GM13977 (cell line): ENCODE measurements around the gene ZSWIM4.

Experiments
- DNase-seq: peaks from one replicate; pipeline ENCODE4 v3.0.0; 2012; ENCODE audit warnings: low spot score
- CTCF ChIP-seq: IDR thresholded peaks from 2 replicates; pipeline ENCODE4 v1.5.1; 2012; ENCODE audit warnings: mild to moderate bottlenecking, control low read depth; ENCODE audit not compliant: insufficient read depth; ENCODE audit errors: extremely low read depth, missing control alignments
- in situ Hi-C: fragments of 300-500 bp; cut with MboI; formaldehyde crosslinking; loops from one replicate; pipeline ENCODE4 v1.12.0; 2022; ENCODE audit warnings: low sequenced_read_pairs, low pct_unique_long_range_greater_than_20kb, mixed read lengths, inconsistent platforms; ENCODE audit not compliant: unreplicated experiment

Gene ZSWIM4

GRCh38 chr19:13764821-13765394 lies 30.3 kb upstream of the ZSWIM4 start:
- peak; percentile 70 for DNase-seq
- in situ Hi-C loops: no loop called here
- TF ChIP-seq CTCF: no peak

- no peak for TF ChIP-seq CTCF
- DNase-seq: no peak
- in situ Hi-C loops: no loop called here
Measured at GRCh38 chr19:13765395-13766094, 29.7 kb upstream of the ZSWIM4 start.

- in situ Hi-C loops: no loop called here
- TF ChIP-seq CTCF: no peak
- DNase-seq: no peak
Measured at GRCh38 chr19:13766095-13766481, 29.2 kb upstream of the ZSWIM4 start.

- in situ Hi-C loops: no loop called here
- no peak for DNase-seq
- TF ChIP-seq CTCF: no peak
Measured at GRCh38 chr19:13768510-13768909, 26.7 kb upstream of the ZSWIM4 start.

GRCh38 chr19:13770013-13770635 lies 25.1 kb upstream of the ZSWIM4 start:
- DNase-seq: no peak
- TF ChIP-seq CTCF: no peak
- in situ Hi-C loops: no loop called here

- in situ Hi-C loops: no loop called here
- TF ChIP-seq CTCF: no peak
- peak; percentile 93 for DNase-seq
Measured at GRCh38 chr19:13774217-13775191, 20.7 kb upstream of the ZSWIM4 start, which contains the start of gene C19orf53. Gene C19orf53, plus strand, starts transcription at chr19:13774456. Its CDS starts 22 bp downstream, at chr19:13774478.
